ENCODE data around the gene ENAH.
A peak's percentile ranks its signal among the peaks of the same experiment; 100 is the strongest.

The ENAH gene
- long read RNA-seq, partial matches to known transcripts: 0 of 1 reads
- long read RNA-seq, other reads (novel, unspliced or antisense): 1 of 1 reads

DNA sequence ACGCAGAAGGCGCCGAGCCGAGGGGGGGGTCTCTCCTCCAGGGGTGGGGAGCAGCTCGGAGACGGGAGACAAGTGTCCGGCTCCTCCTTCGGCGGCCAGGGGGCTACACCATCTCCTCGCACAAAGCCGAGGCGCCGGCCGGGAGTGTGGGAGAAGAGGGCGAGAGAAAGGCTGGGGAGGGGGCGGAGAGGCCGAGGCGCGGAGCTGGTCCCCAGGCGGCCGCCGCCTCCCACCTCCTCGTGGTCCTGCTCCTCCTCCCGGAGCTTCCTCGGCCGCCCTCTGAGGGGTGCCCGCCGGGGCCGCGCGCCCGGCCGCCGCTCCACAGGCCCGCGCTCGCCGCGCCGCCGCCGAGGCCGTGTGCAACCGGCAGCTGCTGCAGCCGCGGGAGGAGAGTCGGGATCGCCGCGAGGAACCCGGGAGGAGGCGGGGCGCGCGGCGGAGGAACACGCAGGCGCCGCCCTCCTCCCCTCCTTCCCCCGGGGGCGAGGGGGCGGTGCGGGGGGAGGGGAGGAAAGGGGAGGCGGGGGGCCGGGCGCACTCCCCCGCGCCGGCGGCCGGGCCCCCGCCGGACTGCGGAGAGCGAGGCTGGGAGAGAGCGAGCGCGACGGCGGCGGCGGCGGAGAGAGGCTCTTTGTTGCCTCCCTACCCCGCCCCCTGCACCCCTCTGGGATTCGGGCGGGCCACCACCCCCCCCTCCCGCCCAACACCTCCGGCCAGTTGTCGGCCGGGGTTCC lies at the start of gene ENAH:
ENAH (minus strand) TSS at position 395 of the 734 bp plus-strand sequence. CDS start 433 bp downstream, outside the sequence.
- Histone ChIP-seq H3K4me3 (replicated peaks; ENCODE audit: insufficient read depth, low read length) (peak within 1 kb of the TSS; percentile 82), H3K27ac (replicated peaks) (no peak within 1 kb of the TSS), H3K27me3 (ENCODE audit: insufficient read depth, poor library complexity, severe bottlenecking) (peaks cover 52% of the 10 kb centered on the region)
- DNase-seq (ENCODE audit: low read depth in 1 of 2, low spot score in 1 of 2): peak; percentile 25 to 47
- TF ChIP-seq, protein P1, sequence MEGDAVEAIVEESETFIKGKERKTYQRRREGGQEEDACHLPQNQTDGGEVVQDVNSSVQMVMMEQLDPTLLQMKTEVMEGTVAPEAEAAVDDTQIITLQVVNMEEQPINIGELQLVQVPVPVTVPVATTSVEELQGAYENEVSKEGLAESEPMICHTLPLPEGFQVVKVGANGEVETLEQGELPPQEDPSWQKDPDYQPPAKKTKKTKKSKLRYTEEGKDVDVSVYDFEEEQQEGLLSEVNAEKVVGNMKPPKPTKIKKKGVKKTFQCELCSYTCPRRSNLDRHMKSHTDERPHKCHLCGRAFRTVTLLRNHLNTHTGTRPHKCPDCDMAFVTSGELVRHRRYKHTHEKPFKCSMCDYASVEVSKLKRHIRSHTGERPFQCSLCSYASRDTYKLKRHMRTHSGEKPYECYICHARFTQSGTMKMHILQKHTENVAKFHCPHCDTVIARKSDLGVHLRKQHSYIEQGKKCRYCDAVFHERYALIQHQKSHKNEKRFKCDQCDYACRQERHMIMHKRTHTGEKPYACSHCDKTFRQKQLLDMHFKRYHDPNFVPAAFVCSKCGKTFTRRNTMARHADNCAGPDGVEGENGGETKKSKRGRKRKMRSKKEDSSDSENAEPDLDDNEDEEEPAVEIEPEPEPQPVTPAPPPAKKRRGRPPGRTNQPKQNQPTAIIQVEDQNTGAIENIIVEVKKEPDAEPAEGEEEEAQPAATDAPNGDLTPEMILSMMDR (IDR thresholded peaks at IDR 0.05; ENCODE audit: insufficient read depth, low read length): no peak

DNA sequence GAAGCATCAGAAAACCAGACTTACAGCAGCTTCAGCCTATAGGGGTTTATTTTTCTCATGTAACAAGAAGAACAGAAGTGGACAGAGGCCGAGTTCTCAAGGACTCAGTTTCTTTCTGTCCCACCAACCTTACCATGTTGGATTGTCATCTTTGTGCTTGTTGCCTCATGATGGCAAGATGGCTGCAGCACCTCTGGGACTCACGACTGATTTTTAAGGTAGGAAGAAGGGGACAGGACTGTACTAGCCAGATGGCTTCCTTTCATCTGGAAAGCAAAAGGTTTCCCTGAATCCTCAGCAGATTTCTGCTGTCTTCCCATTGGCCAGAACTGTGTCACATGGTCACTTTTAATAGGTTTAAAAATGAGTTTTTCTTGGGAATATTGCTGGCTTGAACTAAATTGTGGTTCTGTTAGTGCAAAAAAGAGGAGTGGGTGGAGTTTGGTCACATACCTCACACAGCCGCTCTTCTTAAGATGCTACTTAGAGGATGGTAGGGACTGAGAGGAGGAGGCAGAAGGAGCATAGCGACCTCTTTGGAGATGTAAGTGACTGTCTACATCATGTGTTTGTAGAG lies 48.1 kb upstream of the ENAH start:
- Histone ChIP-seq H3K27ac (replicated peaks) (no peak overlapping the region), H3K4me3 (replicated peaks; ENCODE audit: insufficient read depth, low read length) (no peak overlapping the region), H3K27me3 (ENCODE audit: insufficient read depth, poor library complexity, severe bottlenecking) (no peaks in the 10 kb centered on the region)
- no peak for DNase-seq (ENCODE audit: low read depth in 1 of 2, low spot score in 1 of 2)
- no peak for TF ChIP-seq GABPA (IDR thresholded peaks at IDR 0.05; ENCODE audit: low read depth)
- TF ChIP-seq, protein P2, sequence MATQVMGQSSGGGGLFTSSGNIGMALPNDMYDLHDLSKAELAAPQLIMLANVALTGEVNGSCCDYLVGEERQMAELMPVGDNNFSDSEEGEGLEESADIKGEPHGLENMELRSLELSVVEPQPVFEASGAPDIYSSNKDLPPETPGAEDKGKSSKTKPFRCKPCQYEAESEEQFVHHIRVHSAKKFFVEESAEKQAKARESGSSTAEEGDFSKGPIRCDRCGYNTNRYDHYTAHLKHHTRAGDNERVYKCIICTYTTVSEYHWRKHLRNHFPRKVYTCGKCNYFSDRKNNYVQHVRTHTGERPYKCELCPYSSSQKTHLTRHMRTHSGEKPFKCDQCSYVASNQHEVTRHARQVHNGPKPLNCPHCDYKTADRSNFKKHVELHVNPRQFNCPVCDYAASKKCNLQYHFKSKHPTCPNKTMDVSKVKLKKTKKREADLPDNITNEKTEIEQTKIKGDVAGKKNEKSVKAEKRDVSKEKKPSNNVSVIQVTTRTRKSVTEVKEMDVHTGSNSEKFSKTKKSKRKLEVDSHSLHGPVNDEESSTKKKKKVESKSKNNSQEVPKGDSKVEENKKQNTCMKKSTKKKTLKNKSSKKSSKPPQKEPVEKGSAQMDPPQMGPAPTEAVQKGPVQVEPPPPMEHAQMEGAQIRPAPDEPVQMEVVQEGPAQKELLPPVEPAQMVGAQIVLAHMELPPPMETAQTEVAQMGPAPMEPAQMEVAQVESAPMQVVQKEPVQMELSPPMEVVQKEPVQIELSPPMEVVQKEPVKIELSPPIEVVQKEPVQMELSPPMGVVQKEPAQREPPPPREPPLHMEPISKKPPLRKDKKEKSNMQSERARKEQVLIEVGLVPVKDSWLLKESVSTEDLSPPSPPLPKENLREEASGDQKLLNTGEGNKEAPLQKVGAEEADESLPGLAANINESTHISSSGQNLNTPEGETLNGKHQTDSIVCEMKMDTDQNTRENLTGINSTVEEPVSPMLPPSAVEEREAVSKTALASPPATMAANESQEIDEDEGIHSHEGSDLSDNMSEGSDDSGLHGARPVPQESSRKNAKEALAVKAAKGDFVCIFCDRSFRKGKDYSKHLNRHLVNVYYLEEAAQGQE (IDR thresholded peaks at IDR 0.05; ENCODE audit: insufficient replicate concordance, low read depth): no peak
- TF ChIP-seq, protein P1 (IDR thresholded peaks at IDR 0.05; ENCODE audit: insufficient read depth, low read length): no peak
- no peak for TF ChIP-seq SPI1 (IDR thresholded peaks at IDR 0.05; ENCODE audit: borderline replicate concordance, low read depth)
- TF ChIP-seq POLR2AphosphoS5 (IDR thresholded peaks at IDR 0.05; ENCODE audit: low read depth): no peak

DNA sequence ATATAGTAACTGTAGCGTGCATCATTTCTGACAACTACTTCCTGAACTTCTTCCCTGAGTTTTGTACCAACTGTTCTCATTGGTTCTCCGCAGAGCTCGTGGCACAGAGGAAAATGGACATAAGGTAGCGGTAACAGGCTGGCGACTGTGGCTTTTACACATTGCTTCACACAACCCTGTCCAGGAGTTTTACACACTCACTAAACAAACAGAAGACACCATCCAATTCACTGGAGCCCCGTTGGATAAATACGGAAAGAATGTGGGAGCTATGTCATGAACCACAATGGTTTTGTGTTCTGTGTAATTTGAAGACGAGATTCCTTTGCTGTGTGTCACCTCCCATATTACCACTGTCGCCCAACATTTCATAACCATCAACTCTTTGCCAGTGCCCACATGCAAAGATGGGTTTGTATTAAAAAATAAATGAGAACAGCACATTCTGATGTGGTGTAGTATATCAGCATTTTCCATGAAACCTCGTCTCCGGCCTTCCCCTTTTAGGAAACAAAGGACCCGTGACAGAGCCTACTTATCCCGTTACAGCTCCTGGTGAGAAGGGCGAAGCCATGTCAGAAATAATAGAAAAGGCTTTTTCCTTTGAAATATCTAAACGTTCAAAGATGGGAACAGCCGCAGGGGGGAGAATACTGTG lies 47.4 kb upstream of the ENAH start:
- no peak for DNase-seq (ENCODE audit: low read depth in 1 of 2, low spot score in 1 of 2)
- no peaks in the 10 kb centered on the region for H3K27me3 ChIP-seq (ENCODE audit: insufficient read depth, poor library complexity, severe bottlenecking)

More for the DNA sequence above, 47.4 kb upstream of the ENAH start:
- no peak for TF ChIP-seq GABPA (IDR thresholded peaks at IDR 0.05; ENCODE audit: low read depth)
- no peak for TF ChIP-seq POLR2AphosphoS5 (IDR thresholded peaks at IDR 0.05; ENCODE audit: low read depth)
- TF ChIP-seq, protein P2 (IDR thresholded peaks at IDR 0.05; ENCODE audit: insufficient replicate concordance, low read depth): no peak
- TF ChIP-seq, protein P1 (IDR thresholded peaks at IDR 0.05; ENCODE audit: insufficient read depth, low read length): no peak
- no peak for TF ChIP-seq SPI1 (IDR thresholded peaks at IDR 0.05; ENCODE audit: borderline replicate concordance, low read depth)
- H3K4me3 ChIP-seq (replicated peaks; ENCODE audit: insufficient read depth, low read length): no peak overlapping the region
- no peak overlapping the region for H3K27ac ChIP-seq (replicated peaks)

Data from HL-60 (cell line).